Activated CD4-positive, alpha-beta T cell treated with anti-CD3 and anti-CD28 coated beads, Interleukin-2, amount 50 U/mL, for 24 hours (primary cell): ENCODE results near the gene CLIC6.
A peak's percentile ranks its signal among the peaks of the same experiment; 100 is the strongest.
"Not testable (repeated sequence)": the region's sequence is repeated elsewhere in the genome, so short reads cannot be mapped to it uniquely, and the experiment has no call there.

ENCODE experiments used
- DNase-seq, 2 donors: peaks; one replicate each; pipeline ENCODE4 v3.0.0-alpha.2; 2020; ENCODE audit warnings: low read depth in 1 of 2, low spot score in 1 of 2

The CLIC6 gene

DNA sequence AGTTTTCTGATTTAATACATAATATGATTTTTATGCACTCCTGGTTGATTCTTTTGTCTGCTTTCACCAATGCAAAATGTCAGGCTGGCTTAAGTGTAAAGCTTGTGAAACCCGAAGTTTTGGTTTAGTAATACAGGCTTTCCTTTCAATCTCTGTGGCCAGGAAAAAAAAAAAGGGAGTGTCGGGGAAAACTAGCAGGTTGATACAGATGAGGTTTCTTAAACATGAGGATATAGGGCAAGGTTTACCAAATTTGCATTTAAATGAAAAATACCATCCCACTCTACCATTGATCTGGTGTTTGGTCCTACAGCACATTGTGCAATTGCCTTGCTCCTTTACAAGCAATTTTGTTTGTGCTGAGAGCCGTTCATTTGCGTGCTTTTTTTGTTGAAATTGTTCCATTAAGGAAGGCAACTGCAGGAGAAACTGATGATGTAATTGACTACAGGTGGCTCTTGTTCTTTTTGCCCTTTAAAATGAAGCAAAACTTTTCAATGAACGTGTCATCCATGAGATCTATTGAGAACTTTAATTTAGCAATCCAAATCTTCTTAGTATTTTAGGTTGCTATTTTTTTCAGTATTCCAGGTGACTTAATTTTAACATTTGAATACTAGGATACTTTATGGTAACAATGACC lies 22.7 kb downstream of the CLIC6 start:
- no peak for DNase-seq

DNA sequence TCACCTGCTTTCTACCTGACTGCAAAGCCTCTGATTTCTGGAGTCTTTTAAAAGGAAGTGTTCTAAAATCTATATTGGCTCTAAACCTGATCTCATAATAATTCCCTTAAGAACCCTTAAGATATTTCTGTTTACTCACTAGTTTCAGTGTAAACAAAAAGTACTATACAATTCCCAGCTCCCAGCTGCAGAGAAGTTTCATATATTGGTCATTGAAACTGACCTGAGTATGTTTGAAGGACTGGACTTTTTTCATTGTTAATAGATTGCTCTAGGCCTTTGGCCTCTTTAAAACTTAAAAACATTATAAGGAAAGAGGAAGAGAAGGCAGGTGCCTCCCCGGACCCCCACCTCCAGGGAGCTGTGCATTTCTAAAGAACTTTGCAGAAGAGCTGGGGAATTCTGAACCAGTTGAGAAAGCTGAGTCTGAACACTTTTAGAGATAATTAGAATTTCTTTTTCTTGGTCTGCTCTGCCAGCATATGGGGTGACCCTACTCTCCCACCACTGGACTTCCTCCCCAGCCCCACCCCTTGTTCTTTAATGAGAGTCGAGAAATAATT lies 23.7 kb downstream of the CLIC6 start:
- DNase-seq, result no peak

DNA sequence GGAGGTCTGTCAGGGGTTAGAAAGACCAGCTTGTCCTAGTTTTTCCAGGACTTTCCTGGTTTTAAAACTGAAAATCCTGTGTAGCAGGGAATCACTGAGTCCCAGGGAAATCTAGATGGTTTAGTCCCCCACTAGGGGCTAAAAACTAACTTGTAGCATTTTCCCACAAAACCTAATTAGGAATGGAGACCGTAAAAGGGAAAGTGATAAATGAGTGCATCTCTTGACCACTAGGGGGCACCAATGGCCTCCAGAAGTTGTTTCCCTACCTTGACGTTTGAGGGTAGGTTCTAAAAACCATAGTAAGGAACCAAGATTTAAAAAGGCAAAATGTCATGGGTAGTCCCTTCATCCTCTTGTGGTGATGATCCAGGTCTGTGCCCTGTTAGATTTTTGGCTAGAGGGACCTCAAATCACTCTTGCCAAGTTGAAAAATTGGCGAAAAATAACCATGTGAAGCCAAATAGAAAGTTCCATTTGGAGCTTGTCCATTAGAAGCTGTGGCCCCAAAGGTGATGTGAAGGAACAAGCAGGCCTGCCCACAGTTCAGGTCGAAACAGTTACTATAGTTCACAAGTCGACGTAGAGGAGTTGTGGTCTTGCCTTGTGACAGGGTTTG lies 24.5 kb downstream of the CLIC6 start:
- DNase-seq, result peak in 1 of 2 donors; percentile 50

DNA sequence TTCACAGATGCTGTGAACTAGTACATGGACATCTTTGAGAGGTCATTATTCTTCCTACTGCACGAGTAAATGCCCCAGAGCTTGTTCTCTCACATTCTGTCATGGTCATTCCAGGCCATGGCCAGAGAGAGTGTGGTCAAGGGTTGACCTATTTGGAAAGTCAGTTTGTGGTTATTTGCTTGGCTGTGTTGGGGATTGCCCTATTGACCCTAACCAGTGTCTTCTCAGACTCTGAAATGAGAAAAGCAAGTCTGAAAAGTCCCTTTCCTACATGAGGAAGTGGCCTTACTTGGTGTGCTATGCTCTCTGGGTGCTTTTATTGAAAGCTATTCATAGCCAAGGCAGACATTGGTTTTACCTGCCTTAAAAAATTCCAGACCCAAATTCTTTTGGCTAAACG lies 26.6 kb downstream of the CLIC6 start:
- DNase-seq, result no peak

DNA sequence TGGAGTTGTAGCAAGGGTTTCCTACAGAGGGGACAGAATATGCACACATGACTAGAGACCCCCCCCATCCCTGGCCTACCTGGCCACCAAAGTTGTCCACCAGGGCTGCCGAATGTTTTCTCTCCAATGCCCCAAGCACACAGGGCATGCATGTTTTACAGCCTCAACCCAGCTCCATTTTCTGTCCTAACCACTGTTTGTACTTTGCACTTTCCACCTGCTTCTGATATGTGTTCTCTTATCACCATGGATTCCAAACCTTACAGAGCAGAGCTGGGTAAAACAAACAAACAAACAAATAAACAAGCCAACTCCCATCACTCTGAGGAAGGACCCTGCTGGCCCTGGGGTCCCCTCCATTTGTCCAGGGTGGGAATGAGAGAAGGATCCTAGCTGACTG lies 27.3 kb downstream of the CLIC6 start:
- DNase-seq, result no peak

DNA sequence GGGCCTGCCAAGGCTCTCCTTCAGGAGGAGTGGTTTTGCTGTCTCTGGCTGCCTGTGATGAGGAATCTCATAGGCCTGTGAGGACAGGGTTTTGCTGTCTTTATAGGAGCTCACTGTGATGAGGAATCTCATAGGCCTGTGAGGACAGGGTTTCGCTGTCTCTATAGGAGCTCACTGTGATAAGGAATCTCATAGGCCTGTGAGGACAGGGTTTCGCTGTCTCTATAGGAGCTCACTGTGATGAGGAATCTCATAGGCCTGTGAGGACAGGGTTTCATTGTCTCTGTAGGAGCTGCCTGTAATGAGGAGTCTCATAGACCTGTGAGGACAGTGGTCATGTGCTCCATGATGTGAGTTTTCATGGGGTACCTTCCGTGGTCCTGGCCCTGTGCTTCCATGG lies 29.0 kb downstream of the CLIC6 start:
- DNase-seq, result no peak

DNA sequence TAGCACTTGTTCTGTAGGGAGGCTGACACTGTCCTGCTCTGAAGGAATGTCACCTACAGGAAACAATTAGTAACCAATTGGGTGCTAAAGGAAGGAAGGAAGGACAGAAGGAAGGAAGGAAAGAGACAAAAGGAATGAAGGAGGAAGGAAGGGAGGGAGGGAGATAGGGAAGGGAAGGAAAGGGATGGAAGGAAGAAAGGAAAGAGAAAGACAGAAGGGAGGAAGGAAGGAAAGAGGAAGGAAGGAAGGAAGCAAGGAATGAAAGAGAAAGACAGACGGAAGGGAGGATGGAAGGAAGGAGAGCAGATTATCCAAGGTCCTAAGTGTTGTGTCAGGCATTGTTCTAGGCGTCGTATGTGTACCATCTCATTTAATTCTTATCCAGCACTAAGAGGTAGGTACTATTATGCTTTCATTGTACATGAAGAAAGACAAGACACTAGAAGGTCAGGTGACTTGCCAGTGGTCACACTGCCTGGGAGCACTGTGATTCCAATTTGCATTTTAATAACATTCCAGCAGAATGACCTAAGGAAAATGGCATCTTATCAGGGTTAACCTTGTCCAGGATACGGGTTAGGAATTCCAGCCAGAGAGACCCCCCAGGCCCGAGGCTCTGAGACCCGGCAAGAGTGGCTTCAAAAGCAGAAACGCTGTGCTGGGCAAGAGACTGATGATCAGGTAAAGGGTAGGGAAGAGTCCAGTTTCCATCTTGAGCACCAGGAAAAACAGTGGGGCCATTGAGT lies 29.6 kb downstream of the CLIC6 start:
- no peak for DNase-seq

DNA sequence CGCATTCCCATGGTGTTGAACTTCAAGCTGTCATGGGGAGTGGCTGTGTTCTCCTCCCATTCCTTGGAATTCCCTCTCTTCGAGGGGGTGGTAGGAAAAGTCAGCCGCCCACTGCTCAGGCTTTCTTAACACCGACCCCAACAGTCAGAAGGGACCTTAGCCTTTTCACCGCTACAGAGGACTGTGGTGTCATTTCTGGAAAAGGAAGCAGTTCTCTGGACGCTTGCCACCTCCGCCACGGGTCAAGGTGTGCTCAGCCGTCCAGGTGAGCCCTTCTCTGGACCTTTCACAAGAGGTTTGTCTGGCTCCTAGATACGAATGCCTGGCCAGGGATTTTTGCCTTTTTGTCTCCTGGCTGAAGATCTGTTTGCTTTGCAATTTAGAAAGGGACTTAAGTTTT lies 31.8 kb downstream of the CLIC6 start:
- DNase-seq, result no peak

DNA sequence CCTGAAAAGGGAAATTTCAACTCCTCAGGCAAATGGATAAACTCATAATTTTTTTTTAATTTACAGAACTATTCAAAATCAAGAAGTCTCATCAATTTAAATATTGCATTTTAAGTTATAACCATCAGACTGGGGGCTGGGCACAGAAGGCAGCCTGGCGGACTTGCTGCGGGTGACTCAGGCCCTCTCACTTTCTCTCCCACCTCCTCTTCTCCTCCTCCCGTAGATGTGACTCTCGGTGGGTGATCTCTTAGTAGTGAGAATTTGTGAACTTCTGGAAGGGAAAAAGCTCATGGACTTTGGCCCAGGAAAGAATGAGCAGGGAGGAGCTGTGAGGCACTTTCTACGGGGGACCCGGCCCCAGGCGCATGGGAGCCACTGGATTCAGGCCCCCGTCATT lies 32.9 kb downstream of the CLIC6 start:
- DNase-seq, result no peak

DNA sequence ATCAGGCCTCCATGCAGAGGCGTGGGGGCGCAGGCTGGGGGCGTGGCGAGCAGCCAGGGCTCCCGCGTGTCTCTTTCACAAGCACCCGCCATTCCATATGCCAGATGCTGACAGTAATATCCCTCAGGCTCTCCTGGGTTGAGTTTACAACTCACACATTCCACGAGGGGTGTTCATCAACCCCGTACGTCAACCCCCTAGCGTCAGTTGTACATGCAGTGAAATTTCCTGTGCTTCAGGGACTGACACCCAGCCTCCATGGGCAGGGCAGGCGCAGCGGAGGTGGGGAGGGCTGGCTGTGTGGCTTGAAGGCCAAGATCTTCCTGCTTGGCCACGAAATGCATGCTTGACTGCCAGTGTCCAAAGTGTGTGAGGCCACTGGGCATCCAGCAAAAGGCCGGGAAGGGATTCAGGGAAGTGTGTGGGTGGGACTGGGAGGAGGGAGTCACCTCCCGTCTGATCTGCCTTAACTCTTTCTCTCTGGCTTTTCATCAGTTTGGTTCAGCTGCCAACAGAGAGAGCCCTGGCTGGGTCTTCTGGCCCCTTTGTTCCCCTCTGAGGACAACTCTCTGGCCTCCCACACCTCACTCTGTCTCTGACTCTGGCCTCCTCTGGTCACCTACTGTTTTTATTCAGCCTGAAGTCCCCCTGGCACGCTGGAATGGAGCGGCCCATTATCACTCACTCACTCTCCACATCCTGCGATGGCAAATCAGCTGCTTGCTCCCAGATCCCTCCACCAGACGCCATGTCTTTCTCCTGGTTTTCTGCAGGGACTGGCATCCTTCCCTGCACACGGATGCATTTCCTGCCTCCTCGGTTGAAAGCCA lies 33.8 kb downstream of the CLIC6 start:
- no peak for DNase-seq

DNA sequence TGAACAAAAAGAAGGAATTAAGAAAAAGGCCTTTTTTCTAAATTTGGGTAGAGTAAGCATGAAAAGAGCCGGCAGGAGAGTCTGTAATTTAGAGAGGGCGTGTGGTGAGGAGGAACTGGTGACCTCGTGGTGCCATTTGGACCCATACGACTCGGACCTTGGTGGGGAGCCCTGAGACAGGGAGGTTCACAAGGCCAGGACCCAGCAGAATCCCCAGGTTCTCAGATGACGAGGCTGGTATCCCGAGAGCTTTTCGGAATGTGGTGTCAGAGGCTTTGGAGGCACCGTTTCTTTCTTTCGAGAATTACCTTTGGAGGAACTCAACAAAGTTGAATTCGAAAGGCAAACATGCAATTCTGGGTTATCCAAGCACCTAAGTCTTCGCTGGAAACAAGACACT lies 34.8 kb downstream of the CLIC6 start:
- DNase-seq, result no peak

DNA sequence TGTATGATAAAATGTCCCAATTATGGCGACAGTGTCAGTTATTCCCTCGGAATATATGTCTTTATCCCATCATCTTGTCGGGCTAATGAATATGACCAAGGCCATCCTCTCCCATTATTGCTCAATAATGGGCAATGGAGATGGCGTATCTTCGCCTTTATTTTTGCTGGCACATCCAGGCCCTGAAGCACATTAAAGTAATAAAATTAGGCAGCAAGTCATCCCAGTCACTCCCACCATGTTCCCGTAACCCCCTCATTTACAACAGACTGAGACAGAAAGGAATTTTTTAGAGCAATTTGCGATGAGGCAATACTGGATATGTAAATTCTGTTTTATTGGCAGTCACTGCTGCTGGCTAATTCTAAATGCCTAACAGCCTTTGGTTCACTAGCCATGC lies 35.3 kb downstream of the CLIC6 start:
- DNase-seq, result no peak

DNA sequence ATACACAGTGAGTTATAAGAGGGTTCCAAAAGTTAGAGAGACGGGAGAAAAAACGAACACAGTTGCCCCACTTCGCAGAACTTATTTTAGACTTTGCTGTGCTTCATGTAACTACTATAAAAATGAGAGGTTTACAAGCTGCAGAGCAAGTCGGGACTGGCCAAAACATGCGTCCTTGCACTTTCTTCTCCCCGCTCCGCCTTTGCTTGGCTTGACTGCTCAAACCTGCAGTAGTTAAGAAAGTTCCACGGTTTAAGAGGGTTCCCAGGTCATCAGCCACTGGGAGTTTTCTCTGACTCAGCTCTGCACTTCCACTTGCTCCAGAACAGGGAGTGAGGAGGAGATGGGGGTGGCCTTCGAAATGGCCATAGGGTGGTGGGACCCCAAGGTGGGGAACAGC lies 36.2 kb downstream of the CLIC6 start:
- no peak for DNase-seq

DNA sequence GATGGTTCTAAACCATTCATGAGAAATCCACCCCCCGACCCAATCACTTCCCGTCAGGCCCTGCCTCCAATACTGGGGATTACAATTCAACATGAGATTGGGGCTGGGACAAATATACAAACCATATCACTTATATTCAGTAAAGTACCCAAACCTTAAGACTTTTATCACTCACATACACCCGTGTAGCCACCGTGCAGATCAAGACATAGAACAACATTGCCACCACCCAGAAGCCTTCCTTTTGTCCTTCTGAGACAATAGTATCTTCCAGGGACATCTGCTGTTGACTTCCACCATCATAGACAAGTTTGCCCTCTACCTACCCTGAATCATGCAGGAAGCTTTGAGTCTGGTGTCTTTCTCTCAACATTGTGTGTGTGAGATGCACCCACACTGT lies 37.5 kb downstream of the CLIC6 start:
- no peak for DNase-seq

DNA sequence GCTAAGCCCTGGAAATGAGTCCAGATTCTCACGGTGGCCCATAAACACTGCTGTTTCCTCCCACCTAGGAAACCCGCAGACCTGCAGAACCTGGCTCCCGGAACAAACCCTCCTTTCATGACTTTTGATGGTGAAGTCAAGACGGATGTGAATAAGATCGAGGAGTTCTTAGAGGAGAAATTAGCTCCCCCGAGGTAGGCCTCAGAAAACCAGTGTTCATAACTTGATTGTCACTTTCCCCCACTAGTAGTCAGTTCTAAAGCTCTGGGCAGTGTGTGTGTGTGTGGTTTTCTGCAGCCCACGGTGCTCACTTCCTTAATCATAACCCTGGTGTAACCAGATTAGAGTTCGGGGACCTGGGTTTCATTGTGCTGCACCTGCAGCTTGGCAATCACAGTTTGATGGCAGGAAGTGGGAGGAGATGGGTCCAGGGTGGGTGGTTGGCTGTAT lies 39.1 kb downstream of the CLIC6 start:
- peak in 1 of 2 donors; percentile 24 for DNase-seq

DNA sequence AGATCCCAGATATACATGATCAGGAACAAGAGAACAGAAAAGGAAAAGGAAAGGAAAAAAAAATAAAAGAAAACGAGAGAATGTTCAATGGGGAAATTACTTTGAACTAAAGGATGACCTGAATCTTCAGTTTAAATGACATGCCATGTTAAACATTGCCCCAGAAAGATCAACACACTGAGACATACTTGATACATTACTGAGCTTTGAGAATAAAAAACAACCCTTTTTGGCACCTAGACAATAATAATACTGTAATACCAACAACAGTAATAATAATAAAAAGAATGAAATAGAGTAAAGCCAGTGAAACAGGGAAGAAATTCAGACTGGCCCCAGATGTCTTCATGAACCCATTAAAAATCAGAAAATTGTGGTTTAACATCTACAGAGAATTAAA lies 44.8 kb downstream of the CLIC6 start:
- no peak for DNase-seq

DNA sequence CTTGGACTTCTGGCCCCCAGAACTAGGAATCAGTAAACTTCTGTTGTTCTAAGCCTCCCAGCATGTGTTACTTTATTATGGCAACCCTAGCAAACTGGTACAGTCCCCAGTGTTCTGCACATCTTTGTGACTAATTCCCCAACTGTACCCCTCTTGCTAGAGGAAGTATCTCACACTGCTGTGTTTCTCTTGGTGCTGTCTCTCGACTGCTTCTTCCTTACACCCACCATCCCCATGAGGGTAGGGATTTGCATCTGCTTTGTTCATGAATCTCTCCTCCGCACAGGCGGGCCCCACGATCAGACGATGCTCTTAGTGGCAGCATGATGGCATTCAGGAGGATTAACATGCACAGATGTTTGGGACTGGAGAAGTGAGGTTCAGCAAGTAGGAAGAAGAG lies 46.7 kb downstream of the CLIC6 start:
- DNase-seq, result no peak

DNA sequence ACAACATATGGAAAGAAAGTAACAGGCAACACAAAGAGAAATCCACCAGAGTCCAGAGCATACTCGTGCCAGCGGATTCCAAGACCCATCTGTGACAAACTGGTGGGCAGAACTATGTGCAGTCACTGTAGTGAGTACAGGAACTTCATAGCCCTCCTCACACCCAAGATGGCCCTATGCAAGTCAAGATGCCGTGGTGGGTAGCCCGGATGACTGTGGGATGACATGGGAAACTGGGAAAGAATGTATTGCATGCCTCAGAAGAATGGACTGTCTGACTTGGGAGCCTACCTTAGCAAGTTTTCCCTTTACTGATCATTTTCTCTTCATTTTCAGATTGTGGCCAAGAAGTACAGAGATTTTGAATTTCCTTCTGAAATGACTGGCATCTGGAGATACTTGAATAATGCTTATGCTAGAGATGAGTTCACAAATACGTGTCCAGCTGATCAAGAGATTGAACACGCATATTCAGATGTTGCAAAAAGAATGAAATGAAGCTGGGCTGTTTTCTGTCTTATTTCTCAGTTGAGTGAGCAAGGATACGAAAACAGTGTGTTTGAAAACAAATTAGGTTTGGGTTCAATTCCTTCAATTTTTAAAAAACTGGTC lies 47.3 kb downstream of the CLIC6 start:
- DNase-seq, result no peak

DNA sequence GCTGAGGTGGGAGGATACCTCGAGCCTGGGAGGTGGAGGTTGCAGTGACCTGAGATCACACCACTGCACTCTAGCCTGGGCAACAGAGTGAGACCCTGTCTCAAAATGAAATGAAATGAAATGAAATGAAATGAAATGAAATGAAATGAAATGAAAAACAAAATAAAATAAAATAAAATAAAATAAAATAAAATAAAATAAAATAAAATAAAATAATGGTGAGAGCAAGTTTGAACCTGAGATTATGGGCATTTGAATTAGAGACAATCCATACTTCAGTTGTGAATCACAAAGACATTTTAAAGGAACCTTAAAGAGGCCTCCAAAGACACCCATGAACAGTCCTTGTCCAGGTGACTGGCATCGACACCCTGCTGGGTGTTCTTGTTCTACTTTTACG lies 49.7 kb downstream of the CLIC6 start:
- DNase-seq, result not testable (repeated sequence)

DNA sequence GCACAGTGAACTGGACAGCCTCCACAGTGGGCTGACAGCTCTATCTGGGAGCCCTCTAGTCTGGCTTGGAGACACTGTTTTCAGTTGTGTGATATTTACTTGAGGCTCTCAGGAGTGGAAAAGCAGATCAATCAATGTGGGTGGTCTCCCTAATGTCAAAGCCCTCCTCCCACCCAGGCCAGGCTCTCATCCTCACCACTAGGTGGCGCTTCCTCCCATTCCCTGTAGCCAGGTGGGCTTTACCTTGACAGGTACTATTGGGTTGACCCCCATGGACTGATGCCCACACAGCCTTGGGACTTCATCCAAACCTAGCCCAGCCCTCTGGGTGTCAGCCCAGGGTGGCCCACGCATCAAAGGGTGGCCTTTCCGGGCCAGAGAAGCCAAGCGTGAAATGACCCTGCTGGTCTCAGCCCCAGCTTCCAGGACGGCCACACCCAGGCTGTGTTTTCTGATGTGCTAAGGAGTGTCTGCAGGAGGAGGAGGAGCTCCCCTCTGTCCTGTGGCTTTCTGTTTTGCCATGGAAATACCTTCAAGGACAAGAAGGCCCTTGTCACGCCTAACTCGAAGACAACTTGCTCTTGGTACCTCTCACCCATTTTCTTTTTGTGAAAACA lies 54.0 kb downstream of the CLIC6 start:
- DNase-seq, result peak in 1 of 2 donors; percentile 21
